Measurements from ENCODE around the gene ZNF764. TPM values are rescaled to one million over a fixed set of nuclear protein-coding genes. Genes with fewer than 3 reads are reported as not detected.
A peak's percentile ranks its signal among the peaks of the same experiment; 100 is the strongest.
"Not testable (repeated sequence)": the region's sequence is repeated elsewhere in the genome, so short reads cannot be mapped to it uniquely, and the experiment has no call there.

ZNF764 gene
- total RNA-seq, 1 donor from 2014 or later: 20.2 TPM

DNA sequence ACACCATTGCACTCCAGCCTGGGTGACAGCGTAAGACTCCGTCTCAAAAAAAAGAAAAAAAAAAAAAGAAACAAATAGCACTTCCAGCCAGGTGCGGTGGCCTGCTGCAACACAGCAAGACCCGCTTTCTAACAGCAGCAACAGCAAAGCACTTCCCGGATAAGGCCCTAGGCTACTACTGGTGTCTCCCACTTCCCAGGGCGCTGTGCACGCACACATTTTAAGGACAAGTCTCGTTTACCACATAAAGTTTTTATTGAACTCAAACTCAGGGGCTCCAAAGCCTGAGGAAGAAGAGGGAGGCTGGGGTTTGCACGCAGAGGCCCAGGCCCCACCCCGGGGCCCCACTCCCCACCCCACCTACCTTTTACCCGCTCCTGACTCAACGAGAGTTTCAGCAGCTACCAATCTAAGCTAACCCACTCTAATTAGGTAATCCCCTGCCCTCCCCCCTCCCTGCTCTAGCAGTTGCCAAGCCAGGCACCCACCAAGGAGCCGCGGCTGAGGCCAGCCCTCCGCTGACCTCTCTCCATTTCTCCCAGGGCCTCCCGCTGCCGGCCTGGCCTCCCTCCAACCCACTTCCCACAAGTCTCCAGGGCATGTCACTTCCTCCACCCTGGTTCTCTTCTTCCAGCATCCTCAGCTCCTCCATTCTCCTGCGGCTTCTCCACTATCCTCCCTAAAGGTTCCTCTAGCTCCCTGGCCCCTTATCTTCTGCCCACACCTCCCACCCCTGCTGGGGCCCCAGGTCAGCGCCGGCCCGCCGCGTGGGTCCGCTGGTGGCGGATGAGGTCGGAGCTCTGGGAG, 34.2 kb downstream of the ZNF764 start:
- no peaks in the 10 kb centered on the region for H3K27me3 Mint-ChIP-seq
- peaks cover 25% of the 10 kb centered on the region for H3K4me1 Mint-ChIP-seq (ENCODE audit: unreplicated experiment)
- TF ChIP-seq, protein P1, sequence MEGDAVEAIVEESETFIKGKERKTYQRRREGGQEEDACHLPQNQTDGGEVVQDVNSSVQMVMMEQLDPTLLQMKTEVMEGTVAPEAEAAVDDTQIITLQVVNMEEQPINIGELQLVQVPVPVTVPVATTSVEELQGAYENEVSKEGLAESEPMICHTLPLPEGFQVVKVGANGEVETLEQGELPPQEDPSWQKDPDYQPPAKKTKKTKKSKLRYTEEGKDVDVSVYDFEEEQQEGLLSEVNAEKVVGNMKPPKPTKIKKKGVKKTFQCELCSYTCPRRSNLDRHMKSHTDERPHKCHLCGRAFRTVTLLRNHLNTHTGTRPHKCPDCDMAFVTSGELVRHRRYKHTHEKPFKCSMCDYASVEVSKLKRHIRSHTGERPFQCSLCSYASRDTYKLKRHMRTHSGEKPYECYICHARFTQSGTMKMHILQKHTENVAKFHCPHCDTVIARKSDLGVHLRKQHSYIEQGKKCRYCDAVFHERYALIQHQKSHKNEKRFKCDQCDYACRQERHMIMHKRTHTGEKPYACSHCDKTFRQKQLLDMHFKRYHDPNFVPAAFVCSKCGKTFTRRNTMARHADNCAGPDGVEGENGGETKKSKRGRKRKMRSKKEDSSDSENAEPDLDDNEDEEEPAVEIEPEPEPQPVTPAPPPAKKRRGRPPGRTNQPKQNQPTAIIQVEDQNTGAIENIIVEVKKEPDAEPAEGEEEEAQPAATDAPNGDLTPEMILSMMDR (conservative IDR thresholded peaks at IDR 0.05): no peak
- peaks cover 4% of the 10 kb centered on the region for H3K9me3 Mint-ChIP-seq
- no peak overlapping the region for H3K27ac Mint-ChIP-seq
- peak overlapping the region; percentile 31 for H3K4me3 Mint-ChIP-seq
- peaks cover 4% of the 10 kb centered on the region for H3K36me3 Mint-ChIP-seq
- no peak for DNase-seq (ENCODE audit: extremely low spot score, unreplicated experiment)

DNA sequence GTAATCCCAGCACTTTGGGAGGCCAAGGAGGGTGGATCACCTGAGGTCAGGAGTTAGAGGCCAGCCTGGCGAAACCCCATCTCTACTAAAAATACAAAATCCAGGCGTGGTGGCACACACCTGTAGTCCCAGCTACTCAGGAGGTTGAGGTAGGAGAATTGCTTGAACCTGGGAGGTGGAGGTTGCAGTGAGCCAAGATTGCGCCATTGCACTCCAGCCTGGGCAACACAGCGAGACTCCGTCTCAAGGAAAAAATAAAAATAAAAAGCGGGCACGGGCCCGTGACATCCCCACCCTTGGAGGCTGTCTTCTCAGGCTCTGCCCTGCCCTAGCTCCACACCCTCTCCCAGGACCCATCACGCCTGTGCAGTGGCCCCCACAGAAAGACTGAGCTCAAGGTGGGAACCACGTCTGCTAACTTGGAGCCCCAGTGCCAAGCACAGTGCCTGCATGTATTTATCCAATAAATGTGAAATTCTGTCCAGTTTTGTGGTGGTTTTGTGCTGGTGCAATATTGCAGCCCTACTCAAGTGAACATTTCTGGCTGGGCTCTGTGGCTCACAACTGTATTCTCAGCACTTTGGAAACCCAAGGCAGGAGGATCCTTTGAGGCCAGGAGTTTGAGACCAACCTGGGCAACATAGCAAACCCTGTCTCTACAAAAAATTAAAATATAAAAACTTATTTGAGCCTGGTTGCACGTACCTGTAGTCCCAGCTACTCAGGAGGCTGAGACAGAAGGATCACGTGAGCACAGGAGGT, 35.3 kb downstream of the ZNF764 start:
- DNase-seq (ENCODE audit: extremely low spot score, unreplicated experiment); H3K36me3 Mint-ChIP-seq; H3K9me3 Mint-ChIP-seq; H3K27me3 Mint-ChIP-seq: not testable (repeated sequence)
- H3K27ac Mint-ChIP-seq: peak overlapping the region; percentile 43
- peak overlapping the region; percentile 4 for H3K4me3 Mint-ChIP-seq
- H3K4me1 Mint-ChIP-seq (ENCODE audit: unreplicated experiment): peaks cover 17% of the 10 kb centered on the region

DNA sequence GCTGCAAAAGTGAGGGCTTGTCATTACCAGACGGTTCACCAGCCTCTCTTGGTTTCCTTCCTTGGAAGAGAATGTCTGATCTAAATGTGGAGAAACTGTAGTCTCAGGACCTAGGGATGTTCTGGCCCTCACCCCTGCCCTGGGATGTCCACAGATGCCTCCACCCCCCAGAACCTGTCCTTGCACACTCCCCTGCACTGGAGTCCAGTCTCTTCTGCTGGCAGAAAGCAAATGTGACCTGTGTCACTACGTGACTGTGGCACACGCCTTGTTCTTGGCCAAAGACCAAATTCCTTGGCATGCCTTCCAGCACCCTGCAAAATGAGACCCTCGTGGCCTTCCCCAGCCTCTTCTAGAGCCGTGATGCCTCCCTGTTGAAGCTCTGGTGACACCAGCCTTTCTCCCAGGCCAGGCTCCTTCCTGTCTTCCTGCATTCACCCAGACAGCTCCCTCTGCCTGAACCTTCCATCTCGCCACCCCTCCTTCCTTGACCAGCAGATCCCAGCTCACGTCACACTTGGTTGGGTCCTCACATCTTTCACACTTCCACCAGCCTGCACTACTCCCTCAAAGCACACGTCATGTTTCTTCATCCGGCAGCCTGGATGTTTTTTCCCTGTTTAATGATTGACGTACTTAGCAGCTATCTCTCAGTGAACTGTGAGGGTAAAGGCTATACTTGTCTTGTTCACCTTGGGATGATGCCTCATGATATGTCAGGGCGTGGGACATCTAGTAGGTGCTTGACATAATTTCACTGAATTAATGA, 36.1 kb downstream of the ZNF764 start:
- no peak for DNase-seq (ENCODE audit: extremely low spot score, unreplicated experiment)
- no peaks in the 10 kb centered on the region for H3K9me3 Mint-ChIP-seq
- H3K27me3 Mint-ChIP-seq: no peaks in the 10 kb centered on the region
- H3K4me3 Mint-ChIP-seq: peak overlapping the region; percentile 4
- TF ChIP-seq, protein P1 (conservative IDR thresholded peaks at IDR 0.05): no peak
- no peaks in the 10 kb centered on the region for H3K36me3 Mint-ChIP-seq
- peak overlapping the region; percentile 43 for H3K27ac Mint-ChIP-seq
- H3K4me1 Mint-ChIP-seq (ENCODE audit: unreplicated experiment): peaks cover 11% of the 10 kb centered on the region

DNA sequence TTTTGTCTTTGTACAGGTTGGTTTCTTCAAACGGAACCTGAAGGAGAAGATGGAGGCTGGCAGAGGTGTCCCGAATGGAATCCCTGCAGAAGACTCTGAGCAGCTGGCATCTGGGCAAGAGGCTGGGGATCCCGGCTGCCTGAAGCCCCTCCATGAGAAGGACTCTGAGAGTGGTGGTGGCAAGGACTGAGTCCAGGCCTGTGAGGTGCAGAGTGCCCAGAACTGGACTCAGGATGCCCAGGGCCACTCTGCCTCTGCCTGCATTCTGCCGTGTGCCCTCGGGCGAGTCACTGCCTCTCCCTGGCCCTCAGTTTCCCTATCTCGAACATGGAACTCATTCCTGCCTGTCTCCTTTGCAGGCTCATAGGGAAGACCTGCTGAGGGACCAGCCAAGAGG, 36.7 kb downstream of the ZNF764 start:
- Mint-ChIP-seq H3K36me3 (no peaks in the 10 kb centered on the region), H3K9me3 (no peaks in the 10 kb centered on the region), H3K4me1 (ENCODE audit: unreplicated experiment) (peaks cover 11% of the 10 kb centered on the region), H3K27ac (no peak overlapping the region), H3K4me3 (no peak overlapping the region), H3K27me3 (no peaks in the 10 kb centered on the region)
- TF ChIP-seq, protein P1 (conservative IDR thresholded peaks at IDR 0.05): no peak
- no peak for DNase-seq (ENCODE audit: extremely low spot score, unreplicated experiment)

DNA sequence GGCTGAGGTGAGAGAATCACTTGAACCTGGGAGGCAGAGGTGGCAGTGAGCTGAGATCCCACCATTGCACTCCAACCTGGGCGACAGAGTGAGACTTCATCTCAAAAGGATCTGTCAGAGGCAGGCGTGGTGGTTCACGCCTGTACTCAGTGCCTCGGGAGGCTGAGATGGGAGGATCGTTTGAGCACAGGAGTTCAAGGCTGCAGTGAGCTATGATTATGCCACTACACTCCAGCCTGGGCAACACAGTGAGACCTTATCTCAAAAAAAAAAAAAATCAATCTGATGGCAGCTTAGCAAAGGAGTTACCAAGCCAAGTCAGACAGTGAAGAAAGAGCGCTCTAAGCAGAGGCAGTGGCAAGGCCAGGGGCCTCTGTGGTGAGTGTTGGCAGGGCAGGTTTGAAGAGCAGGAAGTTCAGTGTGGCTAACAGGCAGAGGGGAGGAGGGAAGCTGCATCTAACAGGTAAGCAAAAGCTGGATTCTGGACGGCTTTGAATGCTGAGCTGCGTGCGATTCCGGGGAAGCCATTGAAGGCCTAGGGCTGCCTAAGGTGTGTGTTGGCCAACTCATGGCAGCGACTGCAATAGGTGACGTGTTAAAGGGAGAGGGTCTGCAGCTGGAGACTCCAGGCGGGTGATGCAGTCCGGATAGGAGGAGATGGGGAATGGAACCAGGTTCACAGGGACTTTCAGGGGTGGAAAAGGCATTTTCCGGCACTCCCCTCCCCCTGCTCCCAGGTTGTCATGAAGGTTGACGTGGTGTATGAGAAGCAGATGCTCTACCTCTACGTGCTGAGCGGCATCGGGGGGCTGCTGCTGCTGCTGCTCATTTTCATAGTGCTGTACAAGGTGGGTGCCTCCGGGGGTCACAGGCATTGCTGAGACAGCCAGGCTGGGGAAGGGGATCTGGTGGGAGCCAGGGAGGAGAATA, 38.8 kb downstream of the ZNF764 start:
- Mint-ChIP-seq H3K27ac (peak overlapping the region; percentile 32), H3K4me3 (no peak overlapping the region), H3K4me1 (ENCODE audit: unreplicated experiment) (peaks cover 6% of the 10 kb centered on the region), H3K9me3 (no peaks in the 10 kb centered on the region), H3K27me3 (no peaks in the 10 kb centered on the region), H3K36me3 (no peaks in the 10 kb centered on the region)
- TF ChIP-seq, protein P1 (conservative IDR thresholded peaks at IDR 0.05): no peak
- no peak for DNase-seq (ENCODE audit: extremely low spot score, unreplicated experiment)

All from type B pancreatic cell (in vitro differentiated cells).